Hepatocyte (in vitro differentiated cells): ENCODE results near the gene ALPP. TPM values are rescaled to one million over a fixed set of nuclear protein-coding genes. Genes with fewer than 3 reads are reported as not detected.

ENCODE experiments used
- DNase-seq: peaks from one replicate; pipeline ENCODE4 v3.0.0-alpha.2; 2016; ENCODE audit warnings: low spot score
- H2AFZ ChIP-seq: fragments of 200-600 bp; sonication (generic); 2 replicates; pipeline ENCODE4 v1.6.0; 2016; ENCODE audit warnings: antibody characterized with exemption, mild to moderate bottlenecking
- H3K27ac ChIP-seq: fragments of 200-600 bp; sonication (generic); 2 replicates; pipeline ENCODE4 v1.5.1; 2016; ENCODE audit warnings: mild to moderate bottlenecking
- H3K27me3 ChIP-seq: fragments of 200-600 bp; sonication (generic); 2 replicates; pipeline ENCODE4 v1.6.1; 2016
- H3K36me3 ChIP-seq: fragments of 200-600 bp; sonication (generic); replicated peaks from 2 replicates; pipeline ENCODE4 v1.5.1; 2016; ENCODE audit warnings: low read depth; ENCODE audit not compliant: insufficient read depth
- H3K4me1 ChIP-seq: fragments of 200-600 bp; sonication (generic); 2 replicates; pipeline ENCODE4 v1.5.1; 2016; ENCODE audit warnings: mild to moderate bottlenecking, moderate library complexity; ENCODE audit not compliant: insufficient read depth
- H3K4me2 ChIP-seq: fragments of 200-600 bp; sonication (generic); 2 replicates; pipeline ENCODE4 v1.6.0; 2016
- H3K4me3 ChIP-seq: fragments of 200-600 bp; sonication (generic); 2 replicates; pipeline ENCODE4 v1.5.1; 2016; ENCODE audit warnings: mild to moderate bottlenecking
- H3K79me2 ChIP-seq: fragments of 200-600 bp; sonication (generic); 2 replicates; pipeline ENCODE4 v1.6.0; 2017; ENCODE audit warnings: mild to moderate bottlenecking
- H3K9me2 ChIP-seq: fragments of 200-600 bp; sonication (generic); replicated peaks from 2 replicates; pipeline ENCODE4 v1.6.0; 2017; ENCODE audit warnings: mild to moderate bottlenecking; ENCODE audit not compliant: insufficient read depth
- H3K9me3 ChIP-seq: fragments of 200-600 bp; sonication (generic); 2 replicates; pipeline ENCODE4 v1.5.1; 2016; ENCODE audit warnings: low read depth, mild to moderate bottlenecking
- H4K20me1 ChIP-seq: fragments of 200-600 bp; sonication (generic); 2 replicates; pipeline ENCODE4 v1.6.0; 2016; ENCODE audit warnings: mild to moderate bottlenecking; ENCODE audit not compliant: insufficient read depth, poor library complexity, severe bottlenecking
- CTCF ChIP-seq: fragments of 200-600 bp; sonication (generic); IDR thresholded peaks from 2 replicates; pipeline ENCODE4 v1.5.1; 2016; ENCODE audit warnings: antibody characterized with exemption, mild to moderate bottlenecking; ENCODE audit not compliant: poor library complexity
- EZH2 ChIP-seq: fragments of 200-600 bp; sonication (generic); IDR thresholded peaks from 2 replicates; pipeline ENCODE4 v1.6.1; 2016; ENCODE audit warnings: antibody characterized with exemption, mild to moderate bottlenecking, borderline replicate concordance
- EZH2phosphoT487 ChIP-seq: fragments of 200-600 bp; sonication (generic); IDR thresholded peaks from one replicate; pipeline ENCODE4 v1.6.1; 2018; ENCODE audit warnings: antibody characterized with exemption, mild to moderate bottlenecking, low read depth, moderate library complexity; ENCODE audit not compliant: unreplicated experiment, severe bottlenecking
- WGBS: methylation state at CpG from one replicate; pipeline ENCODE4 v1.1.6; 2016; ENCODE audit warnings: low lambda C conversion rate; ENCODE audit errors: missing lambda C conversion rate; 5-methylcytosine and 5-hydroxymethylcytosine counted together
- polyA plus RNA-seq: library from polyadenylated mRNA; unstranded; fragments of >200 nt; fragmentation: Nextera tagmentation; extraction: Ambion mirVana; gene quantifications from 2 replicates; pipeline ENCODE4 v1.2.1, GENCODE V29; 2016
- total RNA-seq: library from RNA; depleted of rRNA; stranded (reverse); fragments of >200 nt; gene quantifications from 2 replicates; pipeline ENCODE4 v1.2.3, GENCODE V29; 2014

Gene ALPP
- total and polyA plus RNA-seq, 2 experiments from 2014 or later: 1.2 to 6.5 TPM

- Histone ChIP-seq H3K4me1 (no peaks in the 10 kb centered on the region), H2AFZ (no peak overlapping the region), H4K20me1 (no peaks in the 10 kb centered on the region), H3K9me2 (no peaks in the 10 kb centered on the region), H3K4me3 (no peak overlapping the region), H3K27me3 (no peaks in the 10 kb centered on the region), H3K9me3 (no peaks in the 10 kb centered on the region), H3K79me2 (no peaks in the 10 kb centered on the region), H3K4me2 (no peak overlapping the region), H3K36me3 (no peaks in the 10 kb centered on the region), H3K27ac (no peak overlapping the region)
- TF ChIP-seq EZH2 (no peak), EZH2phosphoT487 (no peak), CTCF (no peak)
- no peak for DNase-seq
- WGBS: 97% methylated on average over 24 of the region's 39 CpGs
Measured at GRCh38 chr2:232352511-232353091, 25.9 kb upstream of the ALPP start.

DNA sequence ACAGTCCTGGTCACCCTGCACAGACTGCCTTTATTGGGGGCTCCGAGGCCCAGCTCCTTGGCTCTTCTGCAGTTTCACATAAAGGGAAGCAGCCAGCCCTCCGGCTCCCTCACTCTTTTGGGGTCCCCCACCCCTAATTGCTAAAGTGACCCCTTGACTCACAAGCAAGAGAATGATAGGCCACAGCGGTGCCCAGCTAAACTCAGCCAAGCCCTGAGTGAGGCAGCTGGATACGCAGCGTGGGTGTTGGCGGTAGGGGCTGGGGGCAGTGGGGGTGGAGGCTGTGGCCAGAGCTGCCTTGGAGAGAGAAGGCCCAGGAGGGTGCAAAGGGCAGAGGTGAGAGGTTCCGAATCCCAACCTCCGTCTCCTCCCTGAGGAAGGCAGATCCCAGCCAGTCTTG lies 25.5 kb upstream of the ALPP start:
- TF ChIP-seq CTCF (no peak), EZH2phosphoT487 (no peak), EZH2 (no peak)
- Histone ChIP-seq H3K9me3 (no peaks in the 10 kb centered on the region), H3K79me2 (no peaks in the 10 kb centered on the region), H2AFZ (no peak overlapping the region), H3K27ac (no peak overlapping the region), H3K9me2 (no peaks in the 10 kb centered on the region), H3K4me1 (no peaks in the 10 kb centered on the region), H3K36me3 (no peaks in the 10 kb centered on the region), H3K4me3 (no peak overlapping the region), H3K27me3 (no peaks in the 10 kb centered on the region), H4K20me1 (no peaks in the 10 kb centered on the region), H3K4me2 (no peak overlapping the region)
- WGBS: 89% methylated on average over 7 of the region's 8 CpGs
- DNase-seq: no peak

GRCh38 chr2:232353660-232354059 lies 24.9 kb upstream of the ALPP start:
- DNase-seq: no peak
- Histone ChIP-seq H3K4me2 (no peak overlapping the region), H2AFZ (no peak overlapping the region), H3K4me1 (no peaks in the 10 kb centered on the region), H3K9me3 (no peaks in the 10 kb centered on the region), H3K9me2 (no peaks in the 10 kb centered on the region), H3K79me2 (no peaks in the 10 kb centered on the region), H4K20me1 (no peaks in the 10 kb centered on the region), H3K4me3 (no peak overlapping the region), H3K36me3 (no peaks in the 10 kb centered on the region), H3K27me3 (no peaks in the 10 kb centered on the region), H3K27ac (no peak overlapping the region)
- TF ChIP-seq EZH2 (no peak), CTCF (no peak), EZH2phosphoT487 (no peak)
- 96% methylated on average over 7 of the region's 7 CpGs for WGBS

- Histone ChIP-seq H2AFZ (no peak overlapping the region), H4K20me1 (no peaks in the 10 kb centered on the region), H3K4me1 (no peaks in the 10 kb centered on the region), H3K9me3 (no peaks in the 10 kb centered on the region), H3K4me2 (no peak overlapping the region), H3K9me2 (no peaks in the 10 kb centered on the region), H3K4me3 (no peak overlapping the region), H3K79me2 (no peaks in the 10 kb centered on the region), H3K27ac (no peak overlapping the region), H3K36me3 (no peaks in the 10 kb centered on the region), H3K27me3 (no peaks in the 10 kb centered on the region)
- no peak for TF ChIP-seq EZH2phosphoT487
- no peak for DNase-seq
- WGBS: 89% methylated on average over 5 of the region's 5 CpGs
Measured at GRCh38 chr2:232354069-232354468, 24.5 kb upstream of the ALPP start.
